Activated CD4-positive, alpha-beta T cell treated with anti-CD3 and anti-CD28 coated beads, Interleukin-2, amount 10 ng/mL, durations not matched to agents 24 days and 14 days (primary cell): ENCODE data around the gene HNF1B. TPM values are rescaled to one million over a fixed set of nuclear protein-coding genes. Genes with fewer than 3 reads are reported as not detected.

Experiments
- DNase-seq: peaks from one replicate; pipeline ENCODE4 v3.0.0; 2022
- H3K27ac Mint-ChIP-seq: one replicate; pipeline ENCODE4 v1.8.0; 2022; ENCODE audit warnings: mild to moderate bottlenecking, mixed read lengths
- H3K27me3 Mint-ChIP-seq: one replicate; pipeline ENCODE4 v1.8.0; 2022; ENCODE audit warnings: mixed read lengths
- H3K36me3 Mint-ChIP-seq: one replicate; pipeline ENCODE4 v1.8.0; 2022; ENCODE audit warnings: low read depth, mild to moderate bottlenecking, mixed read lengths
- H3K4me1 Mint-ChIP-seq: one replicate; pipeline ENCODE4 v1.8.0; 2021; ENCODE audit warnings: mixed read lengths
- H3K4me3 Mint-ChIP-seq: one replicate; pipeline ENCODE4 v1.8.0; 2022; ENCODE audit warnings: mild to moderate bottlenecking, moderate library complexity, mixed read lengths
- H3K9me3 Mint-ChIP-seq: one replicate; pipeline ENCODE4 v1.8.0; 2021; ENCODE audit warnings: mixed read lengths
- intact Hi-C: fragments of 100-400 bp; cut with micrococcal nuclease; formaldehyde crosslinking; loops from one replicate; pipeline ENCODE4 v1.15.1; 2023
- total RNA-seq: library from RNA; stranded (reverse); gene quantifications from 2 replicates; pipeline ENCODE4 v1.2.3, GENCODE V29; 2022

The HNF1B gene
- total RNA-seq, 1 donor from 2014 or later, result 2.2 TPM

GRCh38 chr17:37677021-37677420, 67.8 kb downstream of the HNF1B start:
- Mint-ChIP-seq H3K36me3 (no peaks in the 10 kb centered on the region), H3K4me1 (no peaks in the 10 kb centered on the region), H3K27ac (no peak overlapping the region), H3K27me3 (peaks cover 20% of the 10 kb centered on the region), H3K9me3 (peaks cover 5% of the 10 kb centered on the region), H3K4me3 (no peak overlapping the region)
- intact Hi-C loops, result no loop called here
- DNase-seq, result no peak

- Mint-ChIP-seq H3K27me3 (peaks cover 20% of the 10 kb centered on the region), H3K4me1 (no peaks in the 10 kb centered on the region), H3K9me3 (peaks cover 5% of the 10 kb centered on the region), H3K36me3 (no peaks in the 10 kb centered on the region), H3K27ac (no peak overlapping the region), H3K4me3 (no peak overlapping the region)
- no peak for DNase-seq
- intact Hi-C loops, result no loop called here
These were observed 68.5 kb downstream of the HNF1B start for GRCh38 chr17:37676115-37676925.

- Mint-ChIP-seq H3K4me1 (no peaks in the 10 kb centered on the region), H3K27me3 (peaks cover 20% of the 10 kb centered on the region), H3K9me3 (peaks cover 5% of the 10 kb centered on the region), H3K36me3 (no peaks in the 10 kb centered on the region), H3K4me3 (no peak overlapping the region), H3K27ac (no peak overlapping the region)
- DNase-seq, result no peak
- intact Hi-C loops, result loop anchor here (5.0 kb wide), 1 partner anchor 48 kb away; no protein-coding TSS in a partner anchor
These were observed 70.3 kb downstream of the HNF1B start for GRCh38 chr17:37674511-37674910.

GRCh38 chr17:37673386-37673785, 71.5 kb downstream of the HNF1B start:
- no peaks in the 10 kb centered on the region for H3K4me1 Mint-ChIP-seq
- H3K4me3 Mint-ChIP-seq, result no peak overlapping the region
- H3K9me3 Mint-ChIP-seq, result peaks cover 1% of the 10 kb centered on the region
- DNase-seq, result no peak
- no peak overlapping the region for H3K27ac Mint-ChIP-seq
- H3K27me3 Mint-ChIP-seq, result peaks cover 19% of the 10 kb centered on the region
- H3K36me3 Mint-ChIP-seq, result no peaks in the 10 kb centered on the region
- intact Hi-C loops, result loop anchor here (5.0 kb wide), 1 partner anchor 49 kb away; no protein-coding TSS in a partner anchor

- Mint-ChIP-seq H3K4me1 (no peaks in the 10 kb centered on the region), H3K4me3 (no peak overlapping the region), H3K9me3 (no peaks in the 10 kb centered on the region), H3K27ac (no peak overlapping the region), H3K36me3 (no peaks in the 10 kb centered on the region), H3K27me3 (peaks cover 15% of the 10 kb centered on the region)
- DNase-seq, result no peak
- intact Hi-C loops, result loop anchor here (5.0 kb wide), 1 partner anchor 50 kb away; no protein-coding TSS in a partner anchor
These were observed 72.2 kb downstream of the HNF1B start for GRCh38 chr17:37672548-37673078.

- H3K27me3 Mint-ChIP-seq, result peaks cover 11% of the 10 kb centered on the region
- no peaks in the 10 kb centered on the region for H3K9me3 Mint-ChIP-seq
- H3K4me1 Mint-ChIP-seq, result no peaks in the 10 kb centered on the region
- H3K27ac Mint-ChIP-seq, result no peak overlapping the region
- DNase-seq, result no peak
- intact Hi-C loops, result loop anchor here (5.0 kb wide), 1 partner anchor 50 kb away; no protein-coding TSS in a partner anchor
- no peaks in the 10 kb centered on the region for H3K36me3 Mint-ChIP-seq
- no peak overlapping the region for H3K4me3 Mint-ChIP-seq
These were observed 72.9 kb downstream of the HNF1B start for GRCh38 chr17:37671824-37672547.

- Mint-ChIP-seq H3K27me3 (peaks cover 8% of the 10 kb centered on the region), H3K27ac (no peak overlapping the region), H3K9me3 (no peaks in the 10 kb centered on the region), H3K36me3 (no peaks in the 10 kb centered on the region), H3K4me1 (no peaks in the 10 kb centered on the region), H3K4me3 (no peak overlapping the region)
- no peak for DNase-seq
- intact Hi-C loops, result loop anchor here (5.0 kb wide), 1 partner anchor 51 kb away; no protein-coding TSS in a partner anchor
These were observed 73.6 kb downstream of the HNF1B start for GRCh38 chr17:37671028-37671823.

GRCh38 chr17:37667039-37667438, 77.8 kb downstream of the HNF1B start:
- intact Hi-C loops, result no loop called here
- H3K27me3 Mint-ChIP-seq, result peaks cover 7% of the 10 kb centered on the region
- H3K9me3 Mint-ChIP-seq, result no peaks in the 10 kb centered on the region
- H3K27ac Mint-ChIP-seq, result no peak overlapping the region
- H3K4me3 Mint-ChIP-seq, result no peak overlapping the region
- DNase-seq, result no peak
- H3K36me3 Mint-ChIP-seq, result no peaks in the 10 kb centered on the region
- no peaks in the 10 kb centered on the region for H3K4me1 Mint-ChIP-seq

- no peak for DNase-seq
- intact Hi-C loops, result no loop called here
- no peaks in the 10 kb centered on the region for H3K9me3 Mint-ChIP-seq
- H3K27me3 Mint-ChIP-seq, result peaks cover 24% of the 10 kb centered on the region
- H3K4me3 Mint-ChIP-seq, result no peak overlapping the region
- H3K36me3 Mint-ChIP-seq, result no peaks in the 10 kb centered on the region
- no peaks in the 10 kb centered on the region for H3K4me1 Mint-ChIP-seq
- no peak overlapping the region for H3K27ac Mint-ChIP-seq
These were observed 80.6 kb downstream of the HNF1B start for GRCh38 chr17:37664214-37664613.

- Mint-ChIP-seq H3K27me3 (peaks cover 26% of the 10 kb centered on the region), H3K36me3 (no peaks in the 10 kb centered on the region), H3K4me3 (no peak overlapping the region), H3K27ac (no peak overlapping the region), H3K9me3 (no peaks in the 10 kb centered on the region), H3K4me1 (no peaks in the 10 kb centered on the region)
- intact Hi-C loops, result no loop called here
- no peak for DNase-seq
These were observed 82.5 kb downstream of the HNF1B start for GRCh38 chr17:37662353-37662752.

GRCh38 chr17:37661400-37662014, 83.4 kb downstream of the HNF1B start:
- Mint-ChIP-seq H3K27me3 (peaks cover 26% of the 10 kb centered on the region), H3K9me3 (no peaks in the 10 kb centered on the region), H3K27ac (no peak overlapping the region), H3K36me3 (no peaks in the 10 kb centered on the region), H3K4me1 (no peaks in the 10 kb centered on the region), H3K4me3 (no peak overlapping the region)
- intact Hi-C loops, result no loop called here
- no peak for DNase-seq

- H3K36me3 Mint-ChIP-seq, result no peaks in the 10 kb centered on the region
- intact Hi-C loops, result no loop called here
- no peak overlapping the region for H3K4me3 Mint-ChIP-seq
- no peaks in the 10 kb centered on the region for H3K9me3 Mint-ChIP-seq
- H3K27me3 Mint-ChIP-seq, result peaks cover 26% of the 10 kb centered on the region
- DNase-seq, result no peak
- no peaks in the 10 kb centered on the region for H3K4me1 Mint-ChIP-seq
- no peak overlapping the region for H3K27ac Mint-ChIP-seq
These were observed 84.9 kb downstream of the HNF1B start for GRCh38 chr17:37659925-37660324.

- peaks cover 4% of the 10 kb centered on the region for H3K4me1 Mint-ChIP-seq
- no peaks in the 10 kb centered on the region for H3K9me3 Mint-ChIP-seq
- no peak overlapping the region for H3K27ac Mint-ChIP-seq
- no peaks in the 10 kb centered on the region for H3K36me3 Mint-ChIP-seq
- H3K4me3 Mint-ChIP-seq, result no peak overlapping the region
- intact Hi-C loops, result no loop called here
- H3K27me3 Mint-ChIP-seq, result peaks cover 32% of the 10 kb centered on the region
- DNase-seq, result no peak
These were observed 87.7 kb downstream of the HNF1B start for GRCh38 chr17:37657202-37657601.
